ENCODE data around the gene TEKT3. TPM values are rescaled to one million over a fixed set of nuclear protein-coding genes. Genes with fewer than 3 reads are reported as not detected.
A peak's percentile ranks its signal among the peaks of the same experiment; 100 is the strongest.

Gene TEKT3
- total and polyA plus RNA-seq, 9 of the 15 experiments (the other 6 are each of a cell fraction or from before 2014, with no cell fraction given), result not detected

DNA sequence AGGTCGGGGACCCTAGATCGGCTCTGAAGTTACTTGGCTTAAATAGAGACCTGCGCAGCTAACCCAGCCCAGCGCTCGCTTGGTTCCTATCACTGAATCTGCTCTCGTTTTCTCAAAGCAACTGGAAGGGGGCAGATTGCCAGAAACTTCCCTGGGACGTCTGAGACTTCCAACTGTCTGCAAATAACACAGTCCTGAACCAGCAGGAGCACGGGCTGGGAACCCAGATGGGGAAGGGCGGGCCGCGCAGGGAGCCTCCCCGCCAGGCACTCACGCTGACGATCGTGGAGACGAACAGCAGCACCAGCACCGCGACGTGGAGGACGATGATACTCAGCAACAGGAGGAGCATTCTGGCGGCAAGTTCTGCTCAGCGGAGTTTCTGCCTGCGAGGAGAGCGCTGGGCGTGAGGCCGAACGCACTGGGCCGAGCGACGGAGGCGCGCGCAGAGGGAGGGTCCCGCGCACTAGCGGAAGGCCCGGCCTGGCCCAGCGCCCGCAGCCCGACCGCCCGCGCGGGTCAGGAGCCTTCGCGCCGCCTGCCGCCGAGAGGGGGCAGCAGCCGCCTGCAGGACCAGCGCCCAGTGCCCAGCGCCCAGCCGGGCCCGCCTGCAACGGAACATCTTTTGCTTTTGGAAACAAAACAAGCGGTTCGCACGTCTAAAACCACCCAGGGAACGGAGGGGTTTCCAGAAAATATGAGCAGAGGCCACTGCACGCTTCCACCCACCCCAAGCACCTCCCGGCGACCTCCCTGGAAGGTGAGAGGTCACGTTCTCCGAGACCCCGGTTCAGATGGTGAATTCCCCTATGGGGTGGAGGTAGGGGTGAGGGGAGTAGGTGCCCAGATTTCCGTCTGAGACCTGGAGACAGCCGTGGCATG lies 80.8 kb downstream of the TEKT3 start (continued):
- TF ChIP-seq, protein P1, sequence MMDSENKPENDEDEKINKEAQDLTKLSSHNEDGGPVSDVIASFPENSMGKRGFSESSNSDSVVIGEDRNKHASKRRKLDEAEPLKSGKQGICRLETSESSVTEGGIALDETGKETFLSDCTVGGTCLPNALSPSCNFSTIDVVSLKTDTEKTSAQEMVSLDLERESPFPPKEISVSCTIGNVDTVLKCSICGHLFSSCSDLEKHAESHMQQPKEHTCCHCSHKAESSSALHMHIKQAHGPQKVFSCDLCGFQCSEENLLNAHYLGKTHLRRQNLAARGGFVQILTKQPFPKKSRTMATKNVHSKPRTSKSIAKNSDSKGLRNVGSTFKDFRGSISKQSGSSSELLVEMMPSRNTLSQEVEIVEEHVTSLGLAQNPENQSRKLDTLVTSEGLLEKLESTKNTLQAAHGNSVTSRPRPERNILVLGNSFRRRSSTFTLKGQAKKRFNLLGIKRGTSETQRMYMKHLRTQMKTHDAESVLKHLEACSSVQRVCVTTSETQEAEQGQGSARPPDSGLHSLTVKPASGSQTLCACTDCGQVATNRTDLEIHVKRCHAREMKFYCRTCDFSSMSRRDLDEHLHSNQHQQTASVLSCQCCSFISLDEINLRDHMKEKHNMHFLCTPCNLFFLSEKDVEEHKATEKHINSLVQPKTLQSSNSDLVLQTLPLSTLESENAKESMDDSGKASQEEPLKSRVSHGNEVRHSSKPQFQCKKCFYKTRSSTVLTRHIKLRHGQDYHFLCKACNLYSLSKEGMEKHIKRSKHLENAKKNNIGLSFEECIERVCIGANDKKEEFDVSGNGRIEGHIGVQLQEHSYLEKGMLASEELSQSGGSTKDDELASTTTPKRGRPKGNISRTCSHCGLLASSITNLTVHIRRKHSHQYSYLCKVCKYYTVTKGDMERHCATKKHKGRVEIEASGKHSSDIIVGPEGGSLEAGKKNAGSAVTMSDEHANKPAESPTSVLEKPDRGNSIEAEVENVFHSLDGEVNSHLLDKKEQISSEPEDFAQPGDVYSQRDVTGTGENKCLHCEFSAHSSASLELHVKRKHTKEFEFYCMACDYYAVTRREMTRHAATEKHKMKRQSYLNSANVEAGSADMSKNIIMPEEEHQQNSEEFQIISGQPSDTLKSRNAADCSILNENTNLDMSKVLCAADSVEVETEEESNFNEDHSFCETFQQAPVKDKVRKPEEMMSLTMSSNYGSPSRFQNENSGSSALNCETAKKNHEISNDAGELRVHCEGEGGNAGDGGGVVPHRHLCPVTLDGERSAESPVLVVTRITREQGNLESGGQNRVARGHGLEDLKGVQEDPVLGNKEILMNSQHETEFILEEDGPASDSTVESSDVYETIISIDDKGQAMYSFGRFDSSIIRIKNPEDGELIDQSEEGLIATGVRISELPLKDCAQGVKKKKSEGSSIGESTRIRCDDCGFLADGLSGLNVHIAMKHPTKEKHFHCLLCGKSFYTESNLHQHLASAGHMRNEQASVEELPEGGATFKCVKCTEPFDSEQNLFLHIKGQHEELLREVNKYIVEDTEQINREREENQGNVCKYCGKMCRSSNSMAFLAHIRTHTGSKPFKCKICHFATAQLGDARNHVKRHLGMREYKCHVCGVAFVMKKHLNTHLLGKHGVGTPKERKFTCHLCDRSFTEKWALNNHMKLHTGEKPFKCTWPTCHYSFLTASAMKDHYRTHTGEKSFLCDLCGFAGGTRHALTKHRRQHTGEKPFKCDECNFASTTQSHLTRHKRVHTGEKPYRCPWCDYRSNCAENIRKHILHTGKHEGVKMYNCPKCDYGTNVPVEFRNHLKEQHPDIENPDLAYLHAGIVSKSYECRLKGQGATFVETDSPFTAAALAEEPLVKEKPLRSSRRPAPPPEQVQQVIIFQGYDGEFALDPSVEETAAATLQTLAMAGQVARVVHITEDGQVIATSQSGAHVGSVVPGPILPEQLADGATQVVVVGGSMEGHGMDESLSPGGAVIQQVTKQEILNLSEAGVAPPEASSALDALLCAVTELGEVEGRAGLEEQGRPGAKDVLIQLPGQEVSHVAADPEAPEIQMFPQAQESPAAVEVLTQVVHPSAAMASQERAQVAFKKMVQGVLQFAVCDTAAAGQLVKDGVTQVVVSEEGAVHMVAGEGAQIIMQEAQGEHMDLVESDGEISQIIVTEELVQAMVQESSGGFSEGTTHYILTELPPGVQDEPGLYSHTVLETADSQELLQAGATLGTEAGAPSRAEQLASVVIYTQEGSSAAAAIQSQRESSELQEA (IDR thresholded peaks at IDR 0.05; ENCODE audit: low read depth), result no peak
- no peak for TF ChIP-seq ATF1 (CRISPR knock-in tag; IDR thresholded peaks at IDR 0.05)
- peak; percentile 35; the same call in 1 of the 2 replicates for TF ChIP-seq ATF1 (tag; IDR thresholded peaks at IDR 0.05)
- TF ChIP-seq SRF (CRISPR knock-in tag; IDR thresholded peaks at IDR 0.05), result no peak
- no peak for TF ChIP-seq KLF1 (tag; IDR thresholded peaks at IDR 0.05)
- TF ChIP-seq NFYB (IDR thresholded peaks at IDR 0.05; ENCODE audit: extremely low read depth, insufficient read length), result no peak
- no peak for TF ChIP-seq ZNF79 (CRISPR knock-in tag; IDR thresholded peaks at IDR 0.05; ENCODE audit: low read depth)
- TF ChIP-seq, protein P2, sequence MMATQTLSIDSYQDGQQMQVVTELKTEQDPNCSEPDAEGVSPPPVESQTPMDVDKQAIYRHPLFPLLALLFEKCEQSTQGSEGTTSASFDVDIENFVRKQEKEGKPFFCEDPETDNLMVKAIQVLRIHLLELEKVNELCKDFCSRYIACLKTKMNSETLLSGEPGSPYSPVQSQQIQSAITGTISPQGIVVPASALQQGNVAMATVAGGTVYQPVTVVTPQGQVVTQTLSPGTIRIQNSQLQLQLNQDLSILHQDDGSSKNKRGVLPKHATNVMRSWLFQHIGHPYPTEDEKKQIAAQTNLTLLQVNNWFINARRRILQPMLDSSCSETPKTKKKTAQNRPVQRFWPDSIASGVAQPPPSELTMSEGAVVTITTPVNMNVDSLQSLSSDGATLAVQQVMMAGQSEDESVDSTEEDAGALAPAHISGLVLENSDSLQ (IDR thresholded peaks at IDR 0.05), result no peak
- no peak for TF ChIP-seq TAF1 (IDR thresholded peaks at IDR 0.05; ENCODE audit: control insufficient read depth, extremely low read depth, insufficient read depth, low read length, severe bottlenecking)
- TF ChIP-seq SREBF1 (IDR thresholded peaks at IDR 0.05; ENCODE audit: borderline replicate concordance, low read depth, low read length), result no peak
- TF ChIP-seq SIX5 (IDR thresholded peaks at IDR 0.05; ENCODE audit: borderline replicate concordance in 1 of 2, insufficient read depth in 1 of 2, low read depth in 1 of 2, low read length in 2 of 2), result no peak
- TF ChIP-seq NR2F6 (CRISPR knock-in tag; IDR thresholded peaks at IDR 0.05), result no peak
- TF ChIP-seq PCBP2 (IDR thresholded peaks at IDR 0.05; ENCODE audit: low read depth, low read length, poor library complexity, severe bottlenecking), result no peak
- TF ChIP-seq, protein P3, sequence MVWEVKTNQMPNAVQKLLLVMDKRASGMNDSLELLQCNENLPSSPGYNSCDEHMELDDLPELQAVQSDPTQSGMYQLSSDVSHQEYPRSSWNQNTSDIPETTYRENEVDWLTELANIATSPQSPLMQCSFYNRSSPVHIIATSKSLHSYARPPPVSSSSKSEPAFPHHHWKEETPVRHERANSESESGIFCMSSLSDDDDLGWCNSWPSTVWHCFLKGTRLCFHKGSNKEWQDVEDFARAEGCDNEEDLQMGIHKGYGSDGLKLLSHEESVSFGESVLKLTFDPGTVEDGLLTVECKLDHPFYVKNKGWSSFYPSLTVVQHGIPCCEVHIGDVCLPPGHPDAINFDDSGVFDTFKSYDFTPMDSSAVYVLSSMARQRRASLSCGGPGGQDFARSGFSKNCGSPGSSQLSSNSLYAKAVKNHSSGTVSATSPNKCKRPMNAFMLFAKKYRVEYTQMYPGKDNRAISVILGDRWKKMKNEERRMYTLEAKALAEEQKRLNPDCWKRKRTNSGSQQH (CRISPR knock-in tag; IDR thresholded peaks at IDR 0.05), result no peak

Measured in K562 (cell line).